Small intestine (tissue), 7 donors: ENCODE results near the gene MAPK11. TPM values are rescaled to one million over a fixed set of nuclear protein-coding genes. Genes with fewer than 3 reads are reported as not detected.

ENCODE experiments used
- DNase-seq, 2 donors: peaks; one replicate each; pipeline versions ENCODE4 v3.0.0 to v3.0.0-alpha.2; 2013
- FAIRE-seq: peaks from 2 replicates; lab custom pipeline; 2012; peaks lifted over from hg19 to GRCh38; lab: Jason Lieb, UNC
- H3K27ac ChIP-seq, 3 donors: one replicate each; pipeline ENCODE4 v1.5.1; 2013; ENCODE audit warnings: low read length in 2 of 3, mild to moderate bottlenecking in 2 of 3, control low read depth in 1 of 3, inconsistent platforms in 1 of 3, low read depth in 1 of 3, moderate library complexity in 1 of 3
- H3K27me3 ChIP-seq, 3 donors: one replicate each; pipeline ENCODE4 v1.6.1; 2013; ENCODE audit warnings: low read length in 3 of 3, inconsistent platforms in 1 of 3; ENCODE audit not compliant: control insufficient read depth in 3 of 3, insufficient read depth in 3 of 3
- H3K36me3 ChIP-seq, 3 donors: one replicate each; pipeline ENCODE4 v1.6.1; 2013; ENCODE audit warnings: low read length in 3 of 3, inconsistent platforms in 1 of 3, low read depth in 1 of 3, mild to moderate bottlenecking in 1 of 3, moderate library complexity in 1 of 3; ENCODE audit not compliant: control insufficient read depth in 3 of 3, insufficient read depth in 2 of 3
- H3K4me1 ChIP-seq, 3 donors: one replicate each; pipeline ENCODE4 v1.6.1; 2013; ENCODE audit warnings: low read length in 2 of 3, inconsistent platforms in 1 of 3, low read depth in 1 of 3, mild to moderate bottlenecking in 1 of 3, moderate library complexity in 1 of 3; ENCODE audit not compliant: control insufficient read depth in 3 of 3, insufficient read depth in 2 of 3
- H3K4me3 ChIP-seq, 3 donors: one replicate each; pipeline ENCODE4 v1.5.1; 2013; ENCODE audit warnings: low read length in 3 of 3, control low read depth in 1 of 3, inconsistent platforms in 1 of 3, low read depth in 1 of 3, mild to moderate bottlenecking in 1 of 3, moderate library complexity in 1 of 3
- H3K9me3 ChIP-seq, 2 donors: one replicate each; pipeline ENCODE4 v1.6.1; 2013; ENCODE audit warnings: low read depth in 1 of 2, low read length in 1 of 2; ENCODE audit not compliant: control insufficient read depth in 2 of 2, insufficient read depth in 1 of 2
- WGBS, 3 donors: extraction: QIAGEN DNeasy Blood & Tissue Kit; methylation state at CpG; one replicate each; pipeline ENCODE4 v1.1.7; 2013; 5-methylcytosine and 5-hydroxymethylcytosine counted together
- polyA plus RNA-seq, 4 donors: library from polyadenylated mRNA; stranded (reverse) in 3 of 4; unstranded in 1 of 4; fragments of 200-250 nt in 3 of 4; fragments of 120-200 nt in 1 of 4; gene quantifications; one replicate each; pipeline versions ENCODE4 v1.2.1 to v1.2.3, GENCODE V29; 2013
- donor health status: healthy with polysubstance abuse.
- donor health status: control.
- donor health status: control.
- donor health status: Bipolar disorder and iron deficiency.
- donor health status: healthy.

MAPK11 gene
- polyA plus RNA-seq, 4 donors, result 2.2 to 7.9 (median 2.4) TPM; not detected in 1

DNA sequence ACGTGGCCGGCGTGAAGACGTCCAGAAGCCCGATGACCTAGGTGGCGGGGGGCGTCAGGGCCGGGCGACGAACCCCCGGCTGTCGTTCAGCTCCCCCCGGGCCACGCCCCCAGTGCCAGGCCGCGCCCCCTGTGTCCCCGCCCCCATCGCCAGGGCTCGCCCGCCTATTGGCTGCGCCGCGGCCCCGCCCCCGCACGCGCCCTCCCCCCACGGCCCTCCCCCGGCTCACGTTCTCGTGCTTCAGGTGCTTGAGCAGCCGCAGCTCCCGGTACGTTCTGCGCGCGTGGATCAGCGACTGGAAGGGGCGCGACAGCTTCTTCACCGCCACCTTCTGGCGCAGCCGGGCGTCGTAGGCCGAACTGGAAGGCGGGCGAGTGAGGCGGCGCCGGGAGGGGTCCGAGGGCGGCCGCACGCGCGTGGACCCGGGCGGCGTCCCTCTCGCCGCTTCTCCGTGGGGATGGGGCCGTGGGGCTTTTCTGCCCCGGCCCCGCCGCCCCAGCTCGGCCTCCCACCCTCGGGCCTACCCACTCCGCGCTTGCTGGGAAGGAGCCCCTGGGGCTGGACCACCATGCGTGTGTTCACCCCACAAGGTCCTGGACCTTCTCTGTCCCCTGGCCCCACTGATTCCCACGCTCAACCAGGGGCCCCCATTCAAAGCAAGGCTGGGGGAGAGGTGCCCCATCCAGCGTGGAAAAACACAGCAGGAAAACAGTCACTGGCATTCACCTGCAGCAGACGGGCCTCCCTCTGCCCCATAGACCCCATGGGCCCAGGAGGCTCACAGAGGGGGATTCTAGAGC, 2.4 kb downstream of the MAPK11 start:
- DNase-seq (peak; percentile 62 to 64), FAIRE-seq (no peak)
- Histone ChIP-seq H3K27ac (no peak overlapping the region), H3K36me3 (peaks cover 0 to 3% (median 0%) of the 10 kb centered on the region in 3 donors), H3K4me1 (peaks cover 2 to 24% (median 8%) of the 10 kb centered on the region in 3 donors), H3K27me3 (peaks cover 0 to 63% (median 0%) of the 10 kb centered on the region in 3 donors), H3K9me3 (no peaks in the 10 kb centered on the region), H3K4me3 (peak overlapping the region in 1 of 3 donors; percentile 23)
- WGBS, 3 donors, result 2 to 18% (median 16%) methylated on average over 30 to 75 of the region's 75 CpGs

- H3K27me3 ChIP-seq, result peaks cover 0 to 71% (median 4%) of the 10 kb centered on the region in 3 donors
- no peaks in the 10 kb centered on the region for H3K36me3 ChIP-seq
- WGBS, 3 donors, result 38 to 65% (median 41%) methylated on average over 33 to 37 of the region's 37 CpGs
- H3K27ac ChIP-seq, result no peak overlapping the region
- no peak overlapping the region for H3K4me3 ChIP-seq
- H3K4me1 ChIP-seq, result peaks cover 2 to 26% (median 8%) of the 10 kb centered on the region in 3 donors
- FAIRE-seq (no peak), DNase-seq (no peak)
- H3K9me3 ChIP-seq, result no peaks in the 10 kb centered on the region
Measured at GRCh38 chr22:50266994-50267393, 3.2 kb downstream of the MAPK11 start.

DNA sequence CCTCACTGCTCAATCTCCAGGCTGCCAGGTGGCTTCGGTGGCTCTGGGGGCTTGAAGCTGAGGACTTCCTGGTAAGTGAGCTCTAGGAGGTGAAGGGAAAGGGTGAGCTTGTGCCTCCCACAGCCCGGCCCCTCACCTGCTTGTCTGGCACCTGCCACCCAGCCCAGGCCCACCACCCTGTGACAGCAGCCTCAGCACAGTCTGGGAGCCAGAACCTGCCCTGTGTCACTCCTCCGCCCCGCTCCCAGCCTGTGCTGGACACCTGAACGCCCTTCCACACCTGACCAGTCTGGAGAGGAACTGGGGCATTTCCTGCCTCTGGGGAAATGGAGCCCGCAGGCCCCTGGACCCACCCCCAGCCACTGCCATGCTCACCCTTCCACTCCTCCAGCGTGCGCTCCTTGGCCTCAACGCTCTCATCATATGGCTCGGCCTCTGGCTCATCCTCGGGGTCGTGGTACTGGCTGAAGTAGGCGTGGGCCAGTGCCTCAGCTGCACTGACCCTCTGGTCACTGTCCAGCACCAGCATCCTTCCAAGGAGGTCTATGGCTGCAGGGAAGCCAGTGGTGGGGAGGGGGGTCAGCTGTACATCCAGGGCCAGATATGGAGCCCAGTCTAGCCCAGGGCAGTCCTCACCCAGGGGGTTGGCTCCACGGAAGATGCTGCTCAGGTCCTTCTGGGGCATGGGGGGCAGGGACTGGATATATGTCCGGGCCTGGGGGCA, 5.1 kb downstream of the MAPK11 start:
- WGBS, 3 donors, result 60 to 78% (median 67%) methylated on average over 15 of the region's 15 CpGs
- H3K4me1 ChIP-seq, result peaks cover 0 to 16% (median 4%) of the 10 kb centered on the region in 3 donors
- DNase-seq, result no peak
- no peak overlapping the region for H3K27ac ChIP-seq
- no peak for FAIRE-seq
- no peaks in the 10 kb centered on the region for H3K36me3 ChIP-seq
- H3K9me3 ChIP-seq, result no peaks in the 10 kb centered on the region
- no peak overlapping the region for H3K4me3 ChIP-seq
- peaks cover 4 to 71% (median 9%) of the 10 kb centered on the region in 3 donors for H3K27me3 ChIP-seq

DNA sequence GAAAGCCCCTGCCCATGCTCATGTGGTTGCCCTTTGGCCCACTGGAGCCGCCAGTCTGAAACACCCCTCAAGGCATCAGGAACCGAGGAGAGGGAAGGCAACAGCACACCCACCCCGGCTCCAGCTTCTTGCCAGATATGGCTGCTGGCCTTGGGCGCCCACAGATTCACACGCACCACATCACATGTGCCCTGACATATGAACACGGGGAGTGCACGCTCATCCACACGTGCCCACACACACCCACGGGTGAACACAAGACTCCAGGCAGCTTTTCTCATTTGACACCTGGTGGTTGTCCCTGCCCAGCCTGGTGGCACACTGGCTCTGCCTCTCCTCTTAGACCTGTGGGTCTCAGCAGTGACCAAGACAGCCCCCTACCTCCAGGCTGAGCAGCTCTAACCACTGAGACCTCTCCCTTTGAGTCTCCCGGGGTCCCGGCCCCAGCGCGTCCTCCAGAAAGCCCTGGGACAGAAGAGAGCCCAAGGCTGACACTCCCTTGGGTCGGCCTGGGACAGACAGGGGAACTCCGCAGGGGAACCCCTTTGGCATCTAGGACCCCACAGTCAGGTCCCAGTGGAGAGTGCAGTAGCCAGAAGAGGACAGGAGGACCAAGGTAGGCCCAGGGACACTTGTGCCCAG, 6.0 kb downstream of the MAPK11 start:
- no peak overlapping the region for H3K4me3 ChIP-seq
- 64 to 80% (median 68%) methylated on average over 15 of the region's 15 CpGs for WGBS, 3 donors
- no peaks in the 10 kb centered on the region for H3K36me3 ChIP-seq
- DNase-seq (no peak), FAIRE-seq (no peak)
- no peaks in the 10 kb centered on the region for H3K9me3 ChIP-seq
- H3K27ac ChIP-seq, result no peak overlapping the region
- H3K4me1 ChIP-seq, result peaks cover 0 to 11% (median 0%) of the 10 kb centered on the region in 3 donors
- H3K27me3 ChIP-seq, result peaks cover 4 to 67% (median 9%) of the 10 kb centered on the region in 3 donors

DNA sequence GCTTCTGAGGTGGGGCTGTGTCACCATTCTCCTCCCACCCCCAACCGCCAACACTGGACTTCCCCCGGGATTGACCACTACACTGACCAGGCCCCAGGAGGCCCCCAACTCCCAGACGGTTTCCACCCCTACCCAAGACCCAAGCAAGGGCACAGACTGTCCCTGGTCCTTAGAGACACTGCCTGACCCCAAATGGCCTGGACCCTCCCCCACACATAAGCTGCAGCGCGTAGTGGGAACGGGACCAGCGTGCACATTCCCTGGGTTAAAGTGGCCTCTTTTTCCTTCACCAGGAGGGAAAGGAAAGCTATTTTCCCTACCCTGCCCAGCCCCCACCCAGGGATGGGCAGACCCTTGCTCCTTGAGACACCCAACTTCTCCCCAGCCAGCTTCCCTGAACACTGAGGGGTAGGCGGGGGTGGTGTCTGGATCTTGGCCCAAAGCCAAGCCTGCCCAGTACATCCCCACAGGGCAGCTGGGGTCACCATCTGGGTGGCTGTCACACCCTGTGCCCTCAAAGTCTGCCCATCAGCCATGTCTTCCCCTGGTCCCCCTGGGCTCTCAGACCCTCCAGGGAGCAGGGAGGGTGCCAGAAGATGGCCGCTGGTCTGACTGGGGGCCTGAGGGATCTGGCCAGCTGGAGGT, 7.1 kb downstream of the MAPK11 start:
- no peaks in the 10 kb centered on the region for H3K9me3 ChIP-seq
- H3K4me3 ChIP-seq, result no peak overlapping the region
- H3K4me1 ChIP-seq, result peaks cover 0 to 9% (median 0%) of the 10 kb centered on the region in 3 donors
- FAIRE-seq, result no peak
- DNase-seq, result no peak
- H3K27ac ChIP-seq, result no peak overlapping the region
- 46 to 64% (median 59%) methylated on average over 9 of the region's 9 CpGs for WGBS, 3 donors
- H3K27me3 ChIP-seq, result peaks cover 4 to 56% (median 9%) of the 10 kb centered on the region in 3 donors
- no peaks in the 10 kb centered on the region for H3K36me3 ChIP-seq

GRCh38 chr22:50262460-50262911, 7.7 kb downstream of the MAPK11 start:
- FAIRE-seq (no peak), DNase-seq (no peak)
- 33 to 58% (median 43%) methylated on average over 7 of the region's 7 CpGs for WGBS, 3 donors
- Histone ChIP-seq H3K9me3 (no peaks in the 10 kb centered on the region), H3K36me3 (no peaks in the 10 kb centered on the region), H3K27me3 (peaks cover 4 to 53% (median 9%) of the 10 kb centered on the region in 3 donors), H3K27ac (no peak overlapping the region), H3K4me1 (peaks cover 0 to 7% (median 0%) of the 10 kb centered on the region in 3 donors), H3K4me3 (no peak overlapping the region)

- H3K4me1 ChIP-seq, result peaks cover 0 to 4% (median 0%) of the 10 kb centered on the region in 3 donors
- FAIRE-seq (no peak), DNase-seq (no peak)
- no peaks in the 10 kb centered on the region for H3K36me3 ChIP-seq
- 3 to 6% (median 4%) methylated on average over 22 to 61 of the region's 61 CpGs for WGBS, 3 donors
- H3K4me3 ChIP-seq, result peak within 1 kb of the TSS; percentile 24 to 45 (median 38)
- H3K9me3 ChIP-seq, result no peaks in the 10 kb centered on the region
- H3K27ac ChIP-seq, result no peak within 1 kb of the TSS
- H3K27me3 ChIP-seq, result peaks cover 4 to 46% (median 9%) of the 10 kb centered on the region in 3 donors
Measured at GRCh38 chr22:50261615-50262459, 8.3 kb downstream of the MAPK11 start, which contains the start of gene MAPK12. TSS of gene MAPK12 (minus strand) at chr22:50261683. CDS start at chr22:50261509, 174 bp downstream.
